ENCODE results near the gene ANKMY1. TPM values are rescaled to one million over a fixed set of nuclear protein-coding genes. Genes with fewer than 3 reads are reported as not detected.

The ANKMY1 gene
- total RNA-seq, 1 donor, result 5.2 TPM

DNA sequence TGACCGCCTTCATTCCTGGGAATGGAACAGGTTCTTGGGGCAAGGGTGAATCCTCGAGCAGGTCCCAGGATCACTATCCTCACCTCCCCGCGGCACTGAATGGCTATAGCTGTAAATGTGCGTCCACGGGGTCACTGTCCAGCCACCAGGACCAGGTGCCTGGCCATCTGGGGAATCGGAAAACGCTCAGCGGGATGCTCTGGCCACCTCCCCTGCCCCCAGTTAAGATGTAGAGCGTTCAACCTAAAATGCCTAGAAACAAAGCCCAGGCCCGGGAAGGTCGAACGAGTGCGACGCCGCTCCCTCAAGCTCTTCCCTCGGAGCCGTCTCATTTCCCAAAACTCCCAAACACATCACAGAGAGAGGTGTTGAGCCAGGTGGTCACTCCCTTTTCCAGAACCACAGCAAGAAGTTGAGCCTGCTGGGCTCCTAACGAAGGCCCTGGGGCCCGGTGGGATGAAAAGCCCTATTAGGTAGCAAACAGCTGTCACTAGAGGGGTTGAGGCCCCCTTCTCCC lies 28.0 kb upstream of the ANKMY1 start:
- no peak for DNase-seq (ENCODE audit: low read depth)
- TF ChIP-seq, protein P1, sequence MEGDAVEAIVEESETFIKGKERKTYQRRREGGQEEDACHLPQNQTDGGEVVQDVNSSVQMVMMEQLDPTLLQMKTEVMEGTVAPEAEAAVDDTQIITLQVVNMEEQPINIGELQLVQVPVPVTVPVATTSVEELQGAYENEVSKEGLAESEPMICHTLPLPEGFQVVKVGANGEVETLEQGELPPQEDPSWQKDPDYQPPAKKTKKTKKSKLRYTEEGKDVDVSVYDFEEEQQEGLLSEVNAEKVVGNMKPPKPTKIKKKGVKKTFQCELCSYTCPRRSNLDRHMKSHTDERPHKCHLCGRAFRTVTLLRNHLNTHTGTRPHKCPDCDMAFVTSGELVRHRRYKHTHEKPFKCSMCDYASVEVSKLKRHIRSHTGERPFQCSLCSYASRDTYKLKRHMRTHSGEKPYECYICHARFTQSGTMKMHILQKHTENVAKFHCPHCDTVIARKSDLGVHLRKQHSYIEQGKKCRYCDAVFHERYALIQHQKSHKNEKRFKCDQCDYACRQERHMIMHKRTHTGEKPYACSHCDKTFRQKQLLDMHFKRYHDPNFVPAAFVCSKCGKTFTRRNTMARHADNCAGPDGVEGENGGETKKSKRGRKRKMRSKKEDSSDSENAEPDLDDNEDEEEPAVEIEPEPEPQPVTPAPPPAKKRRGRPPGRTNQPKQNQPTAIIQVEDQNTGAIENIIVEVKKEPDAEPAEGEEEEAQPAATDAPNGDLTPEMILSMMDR (IDR thresholded peaks at IDR 0.05; ENCODE audit: insufficient read depth, low read depth, low read length), result no peak
- H3K4me3 ChIP-seq (ENCODE audit: low read depth, low read length), result peak overlapping the region; percentile 82

- H3K4me3 ChIP-seq (ENCODE audit: low read depth, low read length), result peak overlapping the region; percentile 82
- no peak for DNase-seq (ENCODE audit: low read depth)
- TF ChIP-seq, protein P1 (IDR thresholded peaks at IDR 0.05; ENCODE audit: insufficient read depth, low read depth, low read length), result no peak
Measured at GRCh38 chr2:240585101-240585500, 27.3 kb upstream of the ANKMY1 start.

DNA sequence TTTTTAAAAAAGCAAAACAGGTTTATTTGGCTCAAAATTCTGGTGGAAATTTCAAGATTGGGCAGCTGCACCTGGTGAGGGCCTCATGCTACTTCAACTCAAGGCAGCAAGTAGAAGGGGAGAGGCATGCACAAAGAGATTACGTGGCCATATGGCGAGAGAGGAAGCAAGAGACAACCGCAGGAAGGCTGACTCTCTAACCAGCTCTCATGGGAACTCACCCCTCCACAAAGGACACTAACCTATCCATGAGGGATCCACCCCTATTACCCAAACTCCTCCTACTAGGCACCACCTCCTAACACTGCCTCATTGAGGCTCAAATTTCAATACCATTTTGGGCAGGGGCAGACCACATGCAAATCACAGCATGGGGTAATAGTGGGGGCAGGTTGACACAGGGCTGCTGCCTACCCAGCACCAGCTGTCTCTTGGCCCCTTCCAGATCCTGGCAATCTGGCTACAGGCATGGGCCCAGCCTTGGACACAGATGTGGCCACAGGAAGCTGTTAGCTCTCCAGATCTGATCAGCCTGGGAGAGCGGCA lies 26.8 kb upstream of the ANKMY1 start:
- TF ChIP-seq, protein P1 (IDR thresholded peaks at IDR 0.05; ENCODE audit: insufficient read depth, low read depth, low read length), result no peak
- DNase-seq (ENCODE audit: low read depth), result peak; percentile 89
- no peak overlapping the region for H3K4me3 ChIP-seq (ENCODE audit: low read depth, low read length)

DNA sequence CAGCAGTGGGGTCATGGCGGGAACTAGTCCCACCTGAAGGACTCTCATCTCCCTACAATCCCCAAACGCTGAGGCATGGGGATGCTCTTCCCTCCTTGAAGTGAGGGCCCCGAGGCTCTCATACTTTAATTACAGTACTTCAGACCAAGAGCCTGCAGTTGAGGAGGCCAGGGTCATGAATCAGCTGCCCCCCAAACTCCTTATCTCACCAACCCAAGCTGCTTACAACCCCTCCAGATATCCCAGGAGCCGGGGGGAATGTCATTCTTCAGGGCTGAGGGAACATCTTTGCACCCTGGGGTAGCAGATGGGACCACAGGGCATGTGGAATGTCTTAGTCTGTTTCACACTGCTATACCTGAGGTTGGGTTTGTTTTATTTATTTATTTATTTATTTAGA lies 26.0 kb upstream of the ANKMY1 start:
- H3K4me3 ChIP-seq (ENCODE audit: low read depth, low read length), result no peak overlapping the region
- no peak for DNase-seq (ENCODE audit: low read depth)
- TF ChIP-seq, protein P1 (IDR thresholded peaks at IDR 0.05; ENCODE audit: insufficient read depth, low read depth, low read length), result no peak

GRCh38 chr2:240582781-240583180 lies 25.0 kb upstream of the ANKMY1 start:
- DNase-seq (ENCODE audit: low read depth), result no peak
- no peak overlapping the region for H3K4me3 ChIP-seq (ENCODE audit: low read depth, low read length)
- TF ChIP-seq, protein P1 (IDR thresholded peaks at IDR 0.05; ENCODE audit: insufficient read depth, low read depth, low read length), result no peak

DNA sequence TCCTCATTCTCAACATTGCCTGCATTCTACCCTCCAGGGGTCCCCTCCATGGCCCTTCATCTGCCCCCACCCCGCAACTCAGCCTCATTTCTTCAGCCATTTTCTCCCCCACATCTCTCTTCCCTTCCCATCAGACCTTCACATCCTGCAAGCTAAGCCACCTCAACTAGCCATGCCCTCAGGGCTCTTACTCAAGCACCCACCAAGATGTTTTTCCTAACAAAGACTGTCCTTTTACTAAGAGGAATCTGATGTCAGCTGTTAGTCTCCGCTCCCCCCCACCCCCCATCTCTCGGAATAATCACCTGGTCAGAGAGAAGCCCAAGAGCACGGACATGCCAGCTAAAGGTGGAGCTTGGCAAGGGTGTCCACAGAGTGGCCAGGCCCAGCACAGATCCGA lies 24.0 kb upstream of the ANKMY1 start:
- TF ChIP-seq, protein P1 (IDR thresholded peaks at IDR 0.05; ENCODE audit: insufficient read depth, low read depth, low read length), result no peak
- H3K4me3 ChIP-seq (ENCODE audit: low read depth, low read length), result no peak overlapping the region
- DNase-seq (ENCODE audit: low read depth), result no peak
